C4-2B (cell line): Measurements from ENCODE around the gene NAB1.

Experiments used
- H3K27ac ChIP-seq: fragments of 450-650 bp; 2 replicates; pipeline ENCODE4 v1.5.1; 2017
- CTCF ChIP-seq: fragments of 450-650 bp; conservative IDR thresholded peaks from 2 replicates; pipeline ENCODE4 v1.5.1; 2017; ENCODE audit warnings: mild to moderate bottlenecking
- ZFX ChIP-seq: fragments of 450-650 bp; IDR thresholded peaks from 2 replicates; pipeline ENCODE4 v1.6.1; 2017

The NAB1 gene

DNA sequence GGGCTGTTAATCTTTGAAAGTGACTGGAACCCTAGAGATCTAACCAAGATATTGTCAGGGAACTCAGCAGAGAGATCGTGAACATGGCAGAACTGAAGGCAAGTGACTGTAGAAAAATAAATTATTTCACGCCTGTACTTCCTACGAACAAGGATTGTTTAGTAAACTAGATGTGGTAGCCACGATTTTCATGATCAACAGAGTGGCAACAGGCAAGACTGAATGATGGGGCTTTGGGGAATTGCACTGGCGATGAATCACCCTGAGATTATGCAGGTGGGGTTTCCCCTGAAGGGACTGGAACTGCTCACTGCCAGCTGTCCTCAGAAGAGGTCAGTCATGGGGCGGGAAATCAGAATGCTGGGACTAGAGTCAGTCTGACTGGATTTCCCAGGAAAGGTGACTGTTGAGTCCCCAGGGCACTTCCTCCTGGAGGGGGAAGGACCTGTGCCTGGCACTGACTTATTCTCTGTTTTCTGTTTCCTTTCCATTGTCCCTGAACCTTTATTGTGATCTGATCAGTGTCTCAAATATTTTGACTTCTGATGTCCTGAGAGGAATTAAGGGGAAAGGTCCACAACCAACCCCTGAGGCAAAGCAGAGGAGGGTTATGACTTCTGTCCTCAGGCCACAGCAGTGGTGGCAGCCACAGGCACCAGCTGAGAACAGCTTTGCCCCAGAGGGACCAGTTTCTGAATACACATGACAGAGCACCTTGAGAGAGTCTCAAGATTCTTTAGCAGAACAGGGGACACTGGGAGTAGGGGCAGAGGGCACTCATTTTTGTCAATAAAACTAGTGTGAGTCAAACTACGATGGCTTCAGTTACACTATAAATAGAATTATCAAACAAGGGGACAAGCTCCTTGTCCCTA is 70.0 kb downstream of the NAB1 start:
- no peak for TF ChIP-seq CTCF
- no peak for TF ChIP-seq ZFX
- 0 out of 2 replicates have a peak overlapping the region, but pooled peaks have one; percentile 19 for H3K27ac ChIP-seq

DNA sequence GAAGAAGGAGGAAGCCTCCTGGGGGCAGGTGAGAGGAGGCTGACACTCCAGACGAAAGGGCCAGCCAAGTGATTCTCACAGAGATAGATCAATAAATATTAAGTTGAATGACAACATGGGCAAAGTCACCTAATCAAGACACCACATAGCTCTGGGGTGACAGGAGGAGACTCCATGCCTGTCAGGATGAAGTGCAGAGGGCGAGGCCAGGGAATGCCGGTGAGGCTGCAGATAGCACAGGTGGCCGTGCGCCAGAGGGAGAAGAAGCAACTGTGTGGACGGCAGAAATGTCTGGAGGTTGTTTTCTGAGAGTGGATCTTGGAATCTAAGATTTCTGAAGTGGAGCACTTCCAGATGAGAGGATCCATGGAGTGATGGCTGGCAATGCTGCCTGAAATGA is 71.4 kb downstream of the NAB1 start:
- TF ChIP-seq CTCF (no peak), ZFX (no peak)
- no peak overlapping the region for H3K27ac ChIP-seq

DNA sequence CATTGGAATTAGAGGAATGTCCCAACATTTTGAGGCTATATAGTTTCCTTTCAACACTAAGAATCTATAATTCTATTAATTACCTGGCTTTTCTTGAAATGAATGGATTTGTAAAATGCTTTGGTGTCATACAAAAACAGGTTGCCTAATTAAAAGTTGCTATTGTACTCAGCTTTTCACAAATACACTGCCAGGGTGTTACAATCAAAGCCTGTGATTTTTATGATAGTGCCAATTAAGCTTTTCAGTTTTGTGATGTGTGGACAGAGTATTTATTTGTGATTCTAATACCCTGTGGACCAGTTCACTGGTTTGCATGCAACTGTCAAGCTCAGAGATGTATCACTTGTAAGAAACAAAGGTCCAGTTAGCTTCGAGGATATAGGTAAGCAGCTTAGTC is 71.8 kb downstream of the NAB1 start:
- no peak for TF ChIP-seq ZFX
- TF ChIP-seq CTCF = no peak
- no peak overlapping the region for H3K27ac ChIP-seq

- no peak for TF ChIP-seq ZFX
- no peak for TF ChIP-seq CTCF
- no peak overlapping the region for H3K27ac ChIP-seq
These were observed 73.3 kb downstream of the NAB1 start for GRCh38 chr2:190722061-190722759.

DNA sequence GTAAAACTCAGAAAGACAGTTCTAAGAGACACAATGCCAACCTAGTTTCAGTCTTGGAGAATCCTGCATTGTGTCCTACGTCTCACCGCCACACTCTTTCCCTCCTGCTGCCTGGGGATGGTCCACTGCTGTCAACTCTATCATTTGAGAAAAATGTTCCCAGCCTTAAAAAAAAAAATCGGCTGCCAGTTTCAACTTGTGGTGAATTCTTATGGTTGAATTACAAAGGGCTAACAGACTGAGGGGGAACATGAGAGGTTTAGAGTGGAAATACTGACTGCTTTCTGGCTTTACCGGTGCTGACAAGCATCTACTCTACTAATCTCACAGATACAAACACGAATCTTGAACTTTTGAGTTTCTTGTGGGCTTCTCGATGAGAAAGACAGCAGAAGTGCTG is 74.0 kb downstream of the NAB1 start:
- H3K27ac ChIP-seq = no peak overlapping the region
- TF ChIP-seq CTCF (no peak), ZFX (no peak)

- H3K27ac ChIP-seq = no peak overlapping the region
These were observed 74.7 kb downstream of the NAB1 start for GRCh38 chr2:190723397-190724090.

More at GRCh38 chr2:190723397-190724090, 74.7 kb downstream of the NAB1 start:
- TF ChIP-seq CTCF (no peak), ZFX (no peak)
